ENCODE measurements around the gene ZNF860. TPM values are rescaled to one million over a fixed set of nuclear protein-coding genes. Genes with fewer than 3 reads are reported as not detected.

Gene ZNF860
- total and polyA plus RNA-seq, 2 of the 4 experiments (the other 2 are of a cell fraction): 0.18 to 0.26 TPM

GRCh38 chr3:32004113-32004765 lies 22.7 kb downstream of the ZNF860 start:
- no peak overlapping the region for H3K56ac ChIP-seq (ENCODE audit: extremely low read depth, insufficient read depth, low read length)
- no peak overlapping the region for H3K27ac ChIP-seq (ENCODE audit: insufficient read depth, low read length)
- H3K23ac ChIP-seq (ENCODE audit: low read depth, low read length): no peak overlapping the region
- H3K4ac ChIP-seq (ENCODE audit: low read depth, low read length): no peak overlapping the region
- no peaks in the 10 kb centered on the region for H3K79me1 ChIP-seq (ENCODE audit: low read depth in 1 of 2, low read length in 2 of 2)
- H3K9me3 ChIP-seq (ENCODE audit: control insufficient read depth, insufficient read depth, low read length): no peaks in the 10 kb centered on the region
- no peak for DNase-seq
- no peak overlapping the region for H2BK15ac ChIP-seq (ENCODE audit: low read depth, low read length)
- no peak overlapping the region for H3K14ac ChIP-seq (replicated peaks; ENCODE audit: low read depth, low read length)
- no peak overlapping the region for H3K4me3 ChIP-seq (ENCODE audit: insufficient read depth, low read depth, low read length)
- H3K4me2 ChIP-seq (ENCODE audit: low read depth, low read length): no peak overlapping the region
- ChIA-PET CTCF (no interaction called here), POLR2A (ENCODE audit: unreplicated experiment) (no interaction called here)
- no peaks in the 10 kb centered on the region; the same call in 1 of the 2 replicates for H3K4me1 ChIP-seq (ENCODE audit: control insufficient read depth, insufficient read depth, low read length)
- no peaks in the 10 kb centered on the region for H4K20me1 ChIP-seq (ENCODE audit: insufficient read depth, low read length)
- no peak overlapping the region for H4K8ac ChIP-seq (ENCODE audit: low read depth in 2 of 2, low read length in 2 of 2)
- no peak overlapping the region for H3K9ac ChIP-seq (ENCODE audit: low read depth, low read length)
- H2AK5ac ChIP-seq (ENCODE audit: low read depth, low read length): no peak overlapping the region
- dilution Hi-C loops (cut with HindIII; ENCODE audit: low sequenced_read_pairs, unreplicated experiment) (no loop called here), in situ Hi-C loops (cut with MboI; ENCODE audit: low sequenced_read_pairs) (no loop called here), intact Hi-C loops (cut with micrococcal nuclease) (no loop called here)
- H2BK20ac ChIP-seq (ENCODE audit: low read depth, low read length): no peak overlapping the region
- H3K36me3 ChIP-seq (ENCODE audit: control insufficient read depth, insufficient read depth, low read length): no peaks in the 10 kb centered on the region
- no peak overlapping the region for H4K91ac ChIP-seq (ENCODE audit: insufficient read depth, low read depth, low read length)
- ATAC-seq (ENCODE audit: low read depth): no peak
- TF ChIP-seq MAZ (IDR thresholded peaks at IDR 0.05; ENCODE audit: borderline replicate concordance, low read depth, low read length): no peak
- no peak for TF ChIP-seq MXI1 (IDR thresholded peaks at IDR 0.05; ENCODE audit: borderline replicate concordance, low read depth, low read length)
- TF ChIP-seq USF2 (IDR thresholded peaks at IDR 0.05; ENCODE audit: low read depth, low read length): no peak
- no peak for TF ChIP-seq POLR2A (IDR thresholded peaks at IDR 0.05; ENCODE audit: low read depth, low read length)
- TF ChIP-seq FOS (IDR thresholded peaks at IDR 0.05; ENCODE audit: low read depth, low read length): no peak
- no peak for TF ChIP-seq MAFK (IDR thresholded peaks at IDR 0.05; ENCODE audit: low read depth, low read length)
- TF ChIP-seq CEBPB (IDR thresholded peaks at IDR 0.05; ENCODE audit: low read depth, low read length): no peak
- no peak for TF ChIP-seq ELK1 (IDR thresholded peaks at IDR 0.05; ENCODE audit: borderline replicate concordance, low read depth, low read length)
- TF ChIP-seq BHLHE40 (IDR thresholded peaks at IDR 0.05; ENCODE audit: low read depth, low read length): no peak
- TF ChIP-seq RFX5 (IDR thresholded peaks at IDR 0.05; ENCODE audit: low read depth, low read length): no peak
- TF ChIP-seq CHD1 (IDR thresholded peaks at IDR 0.05; ENCODE audit: low read depth, low read length): no peak
- TF ChIP-seq RCOR1 (IDR thresholded peaks at IDR 0.05; ENCODE audit: insufficient replicate concordance, low read length): no peak
- no peak for TF ChIP-seq RAD21 (IDR thresholded peaks at IDR 0.05; ENCODE audit: low read length)
- TF ChIP-seq SMC3 (IDR thresholded peaks at IDR 0.05; ENCODE audit: low read depth, low read length): no peak
- TF ChIP-seq NFE2L2 (IDR thresholded peaks at IDR 0.05; ENCODE audit: low read depth, low read length): no peak
- no peak for TF ChIP-seq CTCF (conservative IDR thresholded peaks at IDR 0.05; ENCODE audit: low read depth, low read length)
- peaks cover 8% of the 10 kb centered on the region for H3K27me3 ChIP-seq (ENCODE audit: control insufficient read depth, insufficient read depth, low read length)
- H3K9me1 ChIP-seq (ENCODE audit: insufficient read depth, low read length): no peaks in the 10 kb centered on the region
- BruUV-seq (replicated peaks): no TSS peak
- no peak overlapping the region for H2BK5ac ChIP-seq (ENCODE audit: low read depth, low read length, poor library complexity, severe bottlenecking)
- no CpG with 5 or more reads among the region's 5 CpGs for WGBS, 2 experiments (ENCODE audit: extremely low coverage in 2 of 2, insufficient read length in 1 of 2)
- no peak overlapping the region for H3K18ac ChIP-seq (ENCODE audit: low read depth, low read length)
- H4K5ac ChIP-seq (ENCODE audit: low read depth, low read length): no peak overlapping the region
- H2AK9ac ChIP-seq (replicated peaks; ENCODE audit: low read depth, low read length, poor library complexity): no peak overlapping the region
- H2BK120ac ChIP-seq (ENCODE audit: low read depth, low read length): no peak overlapping the region
- no peak overlapping the region for H2AFZ ChIP-seq (replicated peaks; ENCODE audit: low read length, poor library complexity)

Data from IMR-90 (cell line).